HG03469 (cell line): ENCODE results near the gene CDC45.

ENCODE experiments used
- ATAC-seq: cut with Tn5 transposase; IDR thresholded peaks from one replicate; pipeline ENCODE4 v1.9.1; 2021; ENCODE audit warnings: mild to moderate bottlenecking, moderate library complexity, moderate number of reproducible peaks; ENCODE audit not compliant: unreplicated experiment

The CDC45 gene

GRCh38 chr22:19553201-19553600 is 73.5 kb downstream of the CDC45 start:
- ATAC-seq: no peak

- no peak for ATAC-seq
These were observed 75.2 kb downstream of the CDC45 start for GRCh38 chr22:19554834-19555404.

GRCh38 chr22:19555651-19556050 is 75.9 kb downstream of the CDC45 start:
- no peak for ATAC-seq

GRCh38 chr22:19556963-19557545 is 77.3 kb downstream of the CDC45 start:
- no peak for ATAC-seq

- no peak for ATAC-seq
These were observed 79.6 kb downstream of the CDC45 start for GRCh38 chr22:19559324-19559811.

- no peak for ATAC-seq
These were observed 80.2 kb downstream of the CDC45 start for GRCh38 chr22:19559956-19560355.

- no peak for ATAC-seq
These were observed 85.9 kb downstream of the CDC45 start for GRCh38 chr22:19565382-19566278.

- ATAC-seq: no peak
These were observed 86.8 kb downstream of the CDC45 start for GRCh38 chr22:19566279-19567156.

- ATAC-seq: no peak
These were observed 87.7 kb downstream of the CDC45 start for GRCh38 chr22:19567157-19568009.

- no peak for ATAC-seq
These were observed 88.9 kb downstream of the CDC45 start for GRCh38 chr22:19568337-19569275.

- ATAC-seq: no peak
These were observed 89.5 kb downstream of the CDC45 start for GRCh38 chr22:19569276-19569640.

GRCh38 chr22:19569976-19570375 is 90.3 kb downstream of the CDC45 start:
- ATAC-seq: no peak
